Measurements from ENCODE around the gene NRROS.

DNA sequence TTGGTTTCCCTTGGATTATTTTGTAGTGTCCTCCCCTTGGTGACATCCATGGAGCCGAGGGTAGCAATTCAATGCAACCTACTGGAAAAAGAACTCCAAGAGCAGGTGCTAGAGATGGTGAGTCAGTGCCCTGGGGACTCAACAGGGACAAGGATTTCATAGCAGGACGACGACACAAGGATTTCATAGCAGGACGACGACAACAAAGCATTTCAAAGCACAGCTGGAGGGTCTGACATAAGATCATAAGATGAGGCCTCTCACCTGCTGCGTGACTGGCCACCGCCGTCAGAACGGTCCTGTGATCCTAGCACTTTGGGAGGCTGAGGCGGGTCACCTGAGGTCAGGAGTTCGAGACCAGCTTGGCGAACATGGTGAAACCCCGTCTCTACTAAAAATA lies 22.5 kb downstream of the NRROS start:
- no peak for TF ChIP-seq EZH2 (IDR thresholded peaks at IDR 0.05; ENCODE audit: borderline replicate concordance)
- TF ChIP-seq, protein P1, sequence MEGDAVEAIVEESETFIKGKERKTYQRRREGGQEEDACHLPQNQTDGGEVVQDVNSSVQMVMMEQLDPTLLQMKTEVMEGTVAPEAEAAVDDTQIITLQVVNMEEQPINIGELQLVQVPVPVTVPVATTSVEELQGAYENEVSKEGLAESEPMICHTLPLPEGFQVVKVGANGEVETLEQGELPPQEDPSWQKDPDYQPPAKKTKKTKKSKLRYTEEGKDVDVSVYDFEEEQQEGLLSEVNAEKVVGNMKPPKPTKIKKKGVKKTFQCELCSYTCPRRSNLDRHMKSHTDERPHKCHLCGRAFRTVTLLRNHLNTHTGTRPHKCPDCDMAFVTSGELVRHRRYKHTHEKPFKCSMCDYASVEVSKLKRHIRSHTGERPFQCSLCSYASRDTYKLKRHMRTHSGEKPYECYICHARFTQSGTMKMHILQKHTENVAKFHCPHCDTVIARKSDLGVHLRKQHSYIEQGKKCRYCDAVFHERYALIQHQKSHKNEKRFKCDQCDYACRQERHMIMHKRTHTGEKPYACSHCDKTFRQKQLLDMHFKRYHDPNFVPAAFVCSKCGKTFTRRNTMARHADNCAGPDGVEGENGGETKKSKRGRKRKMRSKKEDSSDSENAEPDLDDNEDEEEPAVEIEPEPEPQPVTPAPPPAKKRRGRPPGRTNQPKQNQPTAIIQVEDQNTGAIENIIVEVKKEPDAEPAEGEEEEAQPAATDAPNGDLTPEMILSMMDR (IDR thresholded peaks at IDR 0.05; ENCODE audit: poor library complexity), result no peak

Data from hepatocyte (in vitro differentiated cells).